HepG2 (cell line): ENCODE data around the gene HECTD3. TPM values are rescaled to one million over a fixed set of nuclear protein-coding genes. Genes with fewer than 3 reads are reported as not detected.

Experiments used
- ELF4 ChIP-seq: sonication (generic); formaldehyde crosslinking; IDR thresholded peaks from 2 replicates; pipeline ENCODE4 v1.5.0; 2020; ENCODE audit warnings: missing genetic modification reagents, mild to moderate bottlenecking, moderate library complexity, borderline replicate concordance
- FOXP1 ChIP-seq, 2 experiments: fragments of 450-650 bp in 1 of 2; IDR thresholded peaks; 2 replicates each; pipeline ENCODE4 v1.6.1; 2017 to 2018; ENCODE audit warnings: antibody characterized with exemption in 1 of 2
- GTF3A ChIP-seq: sonication (generic); formaldehyde crosslinking; conservative IDR thresholded peaks from 2 replicates; pipeline ENCODE4 v1.4.0; 2020; ENCODE audit warnings: mild to moderate bottlenecking, missing genetic modification reagents
- NFKB2 ChIP-seq: sonication (generic); formaldehyde crosslinking; IDR thresholded peaks from 2 replicates; pipeline ENCODE4 v1.4.0; 2020; ENCODE audit warnings: missing genetic modification reagents, borderline replicate concordance
- NKX3-1 ChIP-seq: sonication (generic); formaldehyde crosslinking; IDR thresholded peaks from 2 replicates; pipeline ENCODE4 v1.5.0; 2020; ENCODE audit warnings: missing genetic modification reagents
- REPIN1 ChIP-seq: sonication (generic); formaldehyde crosslinking; IDR thresholded peaks from 2 replicates; pipeline ENCODE4 v1.8.0; 2022; ENCODE audit warnings: missing genetic modification reagents, low read depth, mild to moderate bottlenecking, borderline replicate concordance
- RXRA ChIP-seq: sonication (generic); formaldehyde crosslinking; IDR thresholded peaks from 2 replicates; pipeline ENCODE4 v1.5.1; 2020; ENCODE audit warnings: missing genetic modification reagents
- RXRB ChIP-seq: IDR thresholded peaks from 2 replicates; pipeline ENCODE4 v1.6.1; 2016; ENCODE audit warnings: borderline replicate concordance, missing genetic modification reagents, missing compliant biosample characterization
- SCMH1 ChIP-seq: sonication (generic); formaldehyde crosslinking; IDR thresholded peaks from 2 replicates; pipeline ENCODE4 v1.9.0; 2021; ENCODE audit warnings: missing genetic modification reagents, mild to moderate bottlenecking, borderline replicate concordance
- SETDB1 ChIP-seq: sonication (generic); formaldehyde crosslinking; IDR thresholded peaks from 2 replicates; pipeline ENCODE4 v1.5.1; 2020; ENCODE audit warnings: missing genetic modification reagents, mild to moderate bottlenecking, borderline replicate concordance
- TCF7 ChIP-seq: sonication (generic); IDR thresholded peaks from 2 replicates; pipeline ENCODE4 v1.6.1; 2016; ENCODE audit warnings: antibody characterized with exemption, low read depth
- ZFX ChIP-seq: sonication (generic); formaldehyde crosslinking; IDR thresholded peaks from 2 replicates; pipeline ENCODE4 v1.4.0; 2020; ENCODE audit warnings: mild to moderate bottlenecking, low read depth, missing genetic modification reagents, moderate library complexity
- ZNF343 ChIP-seq: sonication (generic); formaldehyde crosslinking; IDR thresholded peaks from 2 replicates; pipeline ENCODE4 v1.4.0; 2020; ENCODE audit warnings: mild to moderate bottlenecking, missing genetic modification reagents
- ZNF383 ChIP-seq: sonication (generic); formaldehyde crosslinking; IDR thresholded peaks from 2 replicates; pipeline ENCODE4 v1.4.0; 2020; ENCODE audit warnings: missing genetic modification reagents, mild to moderate bottlenecking, borderline replicate concordance
- ZNF460 ChIP-seq: sonication (generic); formaldehyde crosslinking; IDR thresholded peaks from 2 replicates; pipeline ENCODE4 v1.5.1; 2020; ENCODE audit warnings: missing genetic modification reagents, mild to moderate bottlenecking, borderline replicate concordance
- ZNF614 ChIP-seq: IDR thresholded peaks from 2 replicates; pipeline ENCODE4 v1.6.1; 2018; ENCODE audit warnings: missing biosample characterization, missing genetic modification reagents, inconsistent platforms, borderline replicate concordance
- polyA plus RNA-seq, 8 experiments: library from polyadenylated mRNA; depleted of rRNA in 3 of 8; stranded (reverse) in 7 of 8; unstranded in 1 of 8; fragments of >200 nt; fragmentation: Illumina TruSeq in 4 of 8; extraction: Trizol in 4 of 8; gene quantifications; 2 replicates each; pipeline versions ENCODE4 v1.2.1 to v1.2.3, GENCODE V29; 2011 to 2016; ENCODE audit warnings: low read depth in 4 of 8, missing spikeins in 1 of 8, mixed read lengths in 1 of 8; ENCODE audit not compliant: insufficient read depth in 1 of 8
- total RNA-seq, 5 experiments: library from RNA; depleted of rRNA; stranded (reverse); fragments of >200 nt; fragmentation: Illumina TruSeq; extraction: Trizol; gene quantifications; 2 replicates each; pipeline ENCODE4 v1.2.3, GENCODE V29; 2016; ENCODE audit warnings: low read depth in 1 of 5
- TF ChIP-seq, protein P1 (sequence below): sonication (generic); formaldehyde crosslinking; IDR thresholded peaks from 2 replicates; pipeline ENCODE4 v1.4.0; 2020; ENCODE audit warnings: mild to moderate bottlenecking, missing genetic modification reagents
- TF ChIP-seq, protein P2 (sequence below): IDR thresholded peaks from 2 replicates; pipeline ENCODE4 v1.6.1; 2012; ENCODE audit warnings: inconsistent platforms
- TF ChIP-seq, protein P3 (sequence below): sonication (generic); formaldehyde crosslinking; conservative IDR thresholded peaks from 2 replicates; pipeline ENCODE4 v1.4.0; 2020; ENCODE audit warnings: missing genetic modification reagents
- TF ChIP-seq, protein P4 (sequence below): sonication (generic); formaldehyde crosslinking; conservative IDR thresholded peaks from 2 replicates; pipeline ENCODE4 v1.8.1; 2023; ENCODE audit warnings: missing genetic modification reagents
- TF ChIP-seq, protein P5 (sequence below): sonication (generic); formaldehyde crosslinking; IDR thresholded peaks from 2 replicates; pipeline ENCODE4 v1.5.1; 2020; ENCODE audit warnings: missing genetic modification reagents, mild to moderate bottlenecking, borderline replicate concordance

Gene HECTD3
- total and polyA plus RNA-seq, 2 of the 13 experiments (the other 11 are each of a cell fraction or from before 2014, with no cell fraction given) = 18.6 to 24.5 TPM

DNA sequence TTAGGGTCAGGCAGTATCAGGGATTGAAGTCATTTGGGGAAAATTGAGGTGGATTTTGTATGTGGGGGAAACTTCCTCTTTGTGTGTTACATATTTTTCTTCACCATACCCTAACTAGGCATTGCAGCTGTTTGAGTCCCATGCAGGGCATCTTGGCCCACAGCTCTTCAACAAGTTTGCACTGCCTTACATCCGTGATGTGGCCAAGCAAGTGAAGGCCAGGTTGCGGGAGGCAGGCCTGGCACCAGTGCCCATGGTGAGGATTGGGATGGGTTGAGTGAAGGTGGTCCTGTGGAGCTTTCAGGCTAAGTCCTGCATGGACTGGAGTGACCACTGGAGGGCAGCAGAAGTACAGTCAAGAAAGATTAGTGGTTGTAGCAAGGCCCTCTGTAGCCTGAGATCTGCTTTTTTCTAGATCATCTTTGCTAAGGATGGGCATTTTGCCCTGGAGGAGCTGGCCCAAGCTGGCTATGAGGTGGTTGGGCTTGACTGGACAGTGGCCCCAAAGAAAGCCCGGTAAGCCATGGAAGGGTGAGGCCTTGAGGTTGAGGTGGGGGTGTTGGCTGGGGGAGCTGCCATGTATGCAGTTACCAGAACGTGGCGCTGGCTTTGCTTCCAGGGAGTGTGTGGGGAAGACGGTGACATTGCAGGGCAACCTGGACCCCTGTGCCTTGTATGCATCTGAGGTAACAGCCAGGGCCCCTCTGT, 3.4 kb upstream of the HECTD3 start (continued):
- TF ChIP-seq ZNF614 (peak; percentile 35; the same call in 1 of the 2 replicates), TCF7 (no peak), ZNF383 (CRISPR knock-in tag) (no peak), NKX3-1 (CRISPR knock-in tag) (no peak), NFKB2 (CRISPR knock-in tag) (no peak), FOXP1 (IDR thresholded peaks at IDR 0.05) (no peak), FOXP1 (CRISPR knock-in tag; IDR thresholded peaks at IDR 0.05) (no peak), REPIN1 (CRISPR knock-in tag) (no peak), GTF3A (no peak), ZNF343 (no peak), ZFX (peak; percentile 37; the same call in 1 of the 2 replicates), RXRB (CRISPR knock-in tag) (0 out of 2 replicates have a peak, but pooled peaks have one; percentile 20), SCMH1 (CRISPR knock-in tag) (no peak), RXRA (CRISPR knock-in tag) (0 out of 2 replicates have a peak, but pooled peaks have one; percentile 46), ZNF460 (no peak), SETDB1 (CRISPR knock-in tag) (no peak), ELF4 (CRISPR knock-in tag) (no peak)
- TF ChIP-seq, protein P1, sequence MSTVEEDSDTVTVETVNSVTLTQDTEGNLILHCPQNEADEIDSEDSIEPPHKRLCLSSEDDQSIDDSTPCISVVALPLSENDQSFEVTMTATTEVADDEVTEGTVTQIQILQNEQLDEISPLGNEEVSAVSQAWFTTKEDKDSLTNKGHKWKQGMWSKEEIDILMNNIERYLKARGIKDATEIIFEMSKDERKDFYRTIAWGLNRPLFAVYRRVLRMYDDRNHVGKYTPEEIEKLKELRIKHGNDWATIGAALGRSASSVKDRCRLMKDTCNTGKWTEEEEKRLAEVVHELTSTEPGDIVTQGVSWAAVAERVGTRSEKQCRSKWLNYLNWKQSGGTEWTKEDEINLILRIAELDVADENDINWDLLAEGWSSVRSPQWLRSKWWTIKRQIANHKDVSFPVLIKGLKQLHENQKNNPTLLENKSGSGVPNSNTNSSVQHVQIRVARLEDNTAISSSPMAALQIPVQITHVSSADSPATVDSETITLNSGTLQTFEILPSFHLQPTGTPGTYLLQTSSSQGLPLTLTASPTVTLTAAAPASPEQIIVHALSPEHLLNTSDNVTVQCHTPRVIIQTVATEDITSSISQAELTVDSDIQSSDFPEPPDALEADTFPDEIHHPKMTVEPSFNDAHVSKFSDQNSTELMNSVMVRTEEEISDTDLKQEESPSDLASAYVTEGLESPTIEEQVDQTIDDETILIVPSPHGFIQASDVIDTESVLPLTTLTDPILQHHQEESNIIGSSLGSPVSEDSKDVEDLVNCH (CRISPR knock-in tag) = no peak
- TF ChIP-seq, protein P2, sequence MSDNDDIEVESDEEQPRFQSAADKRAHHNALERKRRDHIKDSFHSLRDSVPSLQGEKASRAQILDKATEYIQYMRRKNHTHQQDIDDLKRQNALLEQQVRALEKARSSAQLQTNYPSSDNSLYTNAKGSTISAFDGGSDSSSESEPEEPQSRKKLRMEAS = no peak
- TF ChIP-seq, protein P3, sequence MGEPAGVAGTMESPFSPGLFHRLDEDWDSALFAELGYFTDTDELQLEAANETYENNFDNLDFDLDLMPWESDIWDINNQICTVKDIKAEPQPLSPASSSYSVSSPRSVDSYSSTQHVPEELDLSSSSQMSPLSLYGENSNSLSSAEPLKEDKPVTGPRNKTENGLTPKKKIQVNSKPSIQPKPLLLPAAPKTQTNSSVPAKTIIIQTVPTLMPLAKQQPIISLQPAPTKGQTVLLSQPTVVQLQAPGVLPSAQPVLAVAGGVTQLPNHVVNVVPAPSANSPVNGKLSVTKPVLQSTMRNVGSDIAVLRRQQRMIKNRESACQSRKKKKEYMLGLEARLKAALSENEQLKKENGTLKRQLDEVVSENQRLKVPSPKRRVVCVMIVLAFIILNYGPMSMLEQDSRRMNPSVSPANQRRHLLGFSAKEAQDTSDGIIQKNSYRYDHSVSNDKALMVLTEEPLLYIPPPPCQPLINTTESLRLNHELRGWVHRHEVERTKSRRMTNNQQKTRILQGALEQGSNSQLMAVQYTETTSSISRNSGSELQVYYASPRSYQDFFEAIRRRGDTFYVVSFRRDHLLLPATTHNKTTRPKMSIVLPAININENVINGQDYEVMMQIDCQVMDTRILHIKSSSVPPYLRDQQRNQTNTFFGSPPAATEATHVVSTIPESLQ (CRISPR knock-in tag) = no peak
- TF ChIP-seq, protein P4, sequence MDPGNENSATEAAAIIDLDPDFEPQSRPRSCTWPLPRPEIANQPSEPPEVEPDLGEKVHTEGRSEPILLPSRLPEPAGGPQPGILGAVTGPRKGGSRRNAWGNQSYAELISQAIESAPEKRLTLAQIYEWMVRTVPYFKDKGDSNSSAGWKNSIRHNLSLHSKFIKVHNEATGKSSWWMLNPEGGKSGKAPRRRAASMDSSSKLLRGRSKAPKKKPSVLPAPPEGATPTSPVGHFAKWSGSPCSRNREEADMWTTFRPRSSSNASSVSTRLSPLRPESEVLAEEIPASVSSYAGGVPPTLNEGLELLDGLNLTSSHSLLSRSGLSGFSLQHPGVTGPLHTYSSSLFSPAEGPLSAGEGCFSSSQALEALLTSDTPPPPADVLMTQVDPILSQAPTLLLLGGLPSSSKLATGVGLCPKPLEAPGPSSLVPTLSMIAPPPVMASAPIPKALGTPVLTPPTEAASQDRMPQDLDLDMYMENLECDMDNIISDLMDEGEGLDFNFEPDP (CRISPR knock-in tag) = no peak
- TF ChIP-seq, protein P5, sequence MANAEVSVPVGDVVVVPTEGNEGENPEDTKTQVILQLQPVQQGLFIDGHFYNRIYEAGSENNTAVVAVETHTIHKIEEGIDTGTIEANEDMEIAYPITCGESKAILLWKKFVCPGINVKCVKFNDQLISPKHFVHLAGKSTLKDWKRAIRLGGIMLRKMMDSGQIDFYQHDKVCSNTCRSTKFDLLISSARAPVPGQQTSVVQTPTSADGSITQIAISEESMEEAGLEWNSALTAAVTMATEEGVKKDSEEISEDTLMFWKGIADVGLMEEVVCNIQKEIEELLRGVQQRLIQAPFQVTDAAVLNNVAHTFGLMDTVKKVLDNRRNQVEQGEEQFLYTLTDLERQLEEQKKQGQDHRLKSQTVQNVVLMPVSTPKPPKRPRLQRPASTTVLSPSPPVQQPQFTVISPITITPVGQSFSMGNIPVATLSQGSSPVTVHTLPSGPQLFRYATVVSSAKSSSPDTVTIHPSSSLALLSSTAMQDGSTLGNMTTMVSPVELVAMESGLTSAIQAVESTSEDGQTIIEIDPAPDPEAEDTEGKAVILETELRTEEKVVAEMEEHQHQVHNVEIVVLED (CRISPR knock-in tag) = no peak
